HS-5 (cell line): ENCODE measurements around the gene SOHLH1.

ENCODE experiments used
- DNase-seq: peaks from one replicate; pipeline ENCODE4 v3.0.0-alpha.2; 2012; ENCODE audit warnings: low read depth

SOHLH1 gene

GRCh38 chr9:135659252-135659651 lies 40.0 kb downstream of the SOHLH1 start:
- DNase-seq, result no peak

- no peak for DNase-seq
These were observed 41.9 kb downstream of the SOHLH1 start for GRCh38 chr9:135657416-135657815.

- no peak for DNase-seq
These were observed 44.0 kb downstream of the SOHLH1 start for GRCh38 chr9:135655317-135655716.

GRCh38 chr9:135650408-135650807 lies 48.9 kb downstream of the SOHLH1 start:
- DNase-seq, result no peak

GRCh38 chr9:135649508-135649907 lies 49.8 kb downstream of the SOHLH1 start:
- no peak for DNase-seq

GRCh38 chr9:135648494-135649410 lies 50.5 kb downstream of the SOHLH1 start:
- no peak for DNase-seq

GRCh38 chr9:135647884-135648283 lies 51.4 kb downstream of the SOHLH1 start:
- DNase-seq, result no peak

- DNase-seq, result no peak
These were observed 54.6 kb downstream of the SOHLH1 start for GRCh38 chr9:135644631-135645218.
